Stimulated activated CD4-positive, alpha-beta T cell treated with anti-CD3 and anti-CD28 coated beads, Interleukin-2, amount 100 ng/mL, for 24 hours (primary cell): Measurements from ENCODE around the gene CDC42SE2.
"Not testable (repeated sequence)": the region's sequence is repeated elsewhere in the genome, so short reads cannot be mapped to it uniquely, and the experiment has no call there.

ENCODE experiments used
- DNase-seq, 2 donors: peaks; one replicate each; pipeline ENCODE4 v3.0.0-alpha.2; 2020

Gene CDC42SE2

DNA sequence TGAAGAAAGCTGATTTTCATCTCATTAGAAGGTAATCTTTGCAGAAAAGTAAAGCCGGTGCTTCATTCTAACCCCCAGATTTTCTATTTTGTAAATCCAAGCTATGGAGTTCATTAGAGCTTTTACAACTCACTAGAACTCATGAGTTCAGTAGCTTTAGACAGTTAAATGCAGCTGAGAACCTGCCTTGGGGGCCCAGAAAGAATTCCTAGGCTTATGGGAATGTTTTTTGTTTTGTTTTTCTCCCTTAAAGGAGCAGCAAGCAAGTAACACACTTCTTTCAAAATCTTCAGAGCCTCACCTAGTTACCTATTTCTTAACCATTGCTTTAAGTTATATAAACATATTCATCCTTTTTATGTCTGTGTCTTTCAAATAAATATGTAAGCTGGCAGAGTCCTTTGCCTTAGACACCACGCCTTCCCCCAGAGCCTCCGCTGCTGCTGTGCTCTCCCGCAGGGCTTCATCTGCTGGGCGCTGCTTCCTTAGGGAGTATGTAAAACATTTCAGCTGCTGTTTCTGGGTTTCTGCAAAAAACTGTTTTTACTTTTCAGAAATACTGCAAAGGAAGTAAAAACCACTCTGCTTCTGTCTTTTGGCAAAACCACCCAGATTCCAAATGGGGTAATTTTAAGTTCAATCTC is 132.9 kb downstream of the CDC42SE2 start:
- no peak for DNase-seq

GRCh38 chr5:131399007-131399406 is 135.2 kb downstream of the CDC42SE2 start:
- DNase-seq: not testable (repeated sequence)

DNA sequence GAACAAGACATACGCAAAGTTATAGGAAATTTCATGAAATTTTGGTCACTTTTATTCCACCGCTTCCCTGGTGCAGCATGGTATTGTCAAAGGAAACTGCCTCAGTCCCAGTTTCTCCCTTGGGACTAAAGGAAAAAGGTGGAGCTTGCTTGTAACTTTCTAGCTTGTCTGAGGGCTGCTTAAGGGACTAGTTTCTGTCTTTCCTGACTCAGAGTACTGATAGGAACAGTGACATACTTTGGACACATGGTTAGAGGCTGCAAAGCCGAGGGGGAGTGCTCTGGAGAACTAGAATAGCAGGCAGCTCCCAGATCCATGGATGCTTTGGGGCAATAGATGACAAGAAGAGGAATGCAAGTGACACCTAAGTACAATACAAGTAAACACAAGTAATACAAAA is 136.7 kb downstream of the CDC42SE2 start:
- DNase-seq: no peak

DNA sequence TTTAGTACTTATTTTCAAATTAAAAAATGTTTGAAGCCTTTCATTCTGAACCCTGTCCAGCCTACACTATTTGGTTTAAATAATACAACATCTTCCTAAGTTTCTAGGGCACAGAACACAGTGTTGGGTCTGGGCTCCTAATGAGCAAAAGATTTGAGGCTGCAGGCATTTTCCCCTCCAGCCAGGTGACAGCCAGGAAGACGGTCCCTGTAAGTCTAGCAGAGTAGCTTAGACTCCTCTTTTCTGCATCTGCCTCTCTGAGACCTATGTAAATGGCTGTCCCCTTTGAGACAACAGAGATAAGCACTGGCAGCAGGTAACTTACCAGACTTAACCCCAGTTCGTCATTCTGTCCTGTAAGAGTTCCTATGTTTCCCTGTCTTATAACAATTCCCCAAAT is 141.8 kb downstream of the CDC42SE2 start:
- DNase-seq: no peak

- no peak for DNase-seq
Observed at GRCh38 chr5:131406076-131406475, 142.2 kb downstream of the CDC42SE2 start.

DNA sequence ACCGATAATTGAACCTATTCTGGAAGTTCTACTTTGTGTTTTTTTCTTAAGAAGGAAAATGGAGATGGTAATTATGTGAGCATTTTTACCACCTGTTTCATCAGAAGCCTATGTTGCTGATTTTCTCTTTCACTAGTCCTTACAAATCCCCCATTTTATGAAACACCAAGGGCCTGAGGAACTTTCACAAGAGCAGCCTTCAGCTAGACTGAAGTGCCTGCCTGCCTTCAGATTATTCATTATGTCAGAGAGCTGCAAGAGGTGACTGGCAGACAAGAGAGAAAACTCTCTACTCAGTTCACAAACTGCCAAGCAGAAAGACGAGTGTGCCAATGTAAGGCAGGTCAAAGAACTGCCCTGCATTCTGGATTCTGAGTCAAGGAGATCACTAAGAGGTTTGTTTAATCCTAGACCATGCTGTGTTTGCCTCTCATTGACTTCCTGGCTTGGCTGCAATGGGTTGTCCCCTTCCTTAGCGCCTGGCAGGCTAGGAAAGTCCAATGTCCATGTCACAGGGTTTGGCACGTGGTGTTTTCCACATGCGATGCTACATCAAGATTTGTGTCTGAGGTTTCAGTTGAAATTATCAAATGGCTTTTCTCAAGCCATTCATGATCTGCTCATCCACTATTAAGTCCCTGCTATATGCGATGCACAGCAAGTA is 143.3 kb downstream of the CDC42SE2 start:
- no peak for DNase-seq

DNA sequence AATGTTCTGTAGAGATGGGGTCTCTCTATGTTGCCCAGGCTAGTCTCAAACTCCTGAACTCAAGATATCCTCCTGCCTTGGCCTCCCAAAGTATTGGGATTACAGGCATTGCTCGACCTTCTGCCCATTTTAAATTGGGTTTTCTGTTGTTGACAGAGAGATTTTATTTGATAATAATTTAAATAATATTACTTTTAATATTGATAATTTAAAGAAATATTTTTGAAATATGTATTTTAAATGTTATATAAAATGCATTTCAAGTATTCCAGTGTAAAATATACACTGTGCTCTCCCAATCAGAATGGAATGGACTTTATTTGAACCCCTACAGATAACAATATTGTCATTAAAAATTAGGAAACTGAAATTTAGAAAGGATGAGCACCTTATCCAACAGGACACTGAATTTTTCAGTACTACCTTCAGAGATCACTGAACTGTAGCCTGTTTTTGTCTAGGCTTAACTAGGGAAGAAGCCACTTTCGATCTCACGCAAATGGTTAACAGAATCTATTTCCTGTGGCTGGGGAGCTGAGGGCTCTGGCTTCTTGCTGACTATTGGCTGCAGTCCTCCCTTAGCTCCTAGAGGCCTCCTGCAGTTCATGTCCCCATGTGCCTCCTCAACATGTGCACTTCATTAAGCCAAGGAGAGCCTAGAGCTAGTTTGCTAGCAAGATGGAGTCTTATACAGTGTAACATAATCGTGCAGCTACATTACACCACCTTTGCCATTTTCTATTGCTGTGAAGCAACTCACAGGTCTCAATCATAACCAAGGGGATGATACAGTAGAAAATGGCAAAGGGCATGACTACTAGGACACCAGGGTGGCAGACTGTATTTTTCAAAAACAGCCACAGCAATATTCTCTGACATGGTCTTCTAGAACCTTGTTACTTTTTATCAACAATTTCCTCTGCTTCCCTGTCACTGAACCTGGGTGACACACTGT is 150.0 kb downstream of the CDC42SE2 start:
- DNase-seq: peak in 1 of 2 donors; percentile 22

DNA sequence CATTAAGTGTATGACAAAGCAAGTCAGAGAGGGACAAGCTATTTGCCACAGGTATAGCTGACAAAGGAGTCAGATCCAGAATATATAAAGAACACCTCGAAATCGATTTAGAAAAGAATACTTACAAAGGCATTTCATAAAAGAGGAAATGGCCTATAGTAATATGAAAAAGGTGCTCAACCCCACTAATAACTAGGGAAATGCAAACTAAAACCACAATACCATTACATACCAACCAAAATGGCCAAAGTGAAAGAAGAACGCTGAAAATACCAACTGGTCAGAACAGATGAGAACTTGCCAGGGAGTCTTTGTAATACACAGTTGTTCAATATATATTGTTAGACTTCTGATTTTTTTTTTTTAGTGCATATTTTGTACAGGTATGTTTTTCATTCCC is 152.9 kb downstream of the CDC42SE2 start:
- DNase-seq: no peak

- DNase-seq: peak; percentile 90 to 91
Observed at GRCh38 chr5:131417240-131417869, 153.5 kb downstream of the CDC42SE2 start.

DNA sequence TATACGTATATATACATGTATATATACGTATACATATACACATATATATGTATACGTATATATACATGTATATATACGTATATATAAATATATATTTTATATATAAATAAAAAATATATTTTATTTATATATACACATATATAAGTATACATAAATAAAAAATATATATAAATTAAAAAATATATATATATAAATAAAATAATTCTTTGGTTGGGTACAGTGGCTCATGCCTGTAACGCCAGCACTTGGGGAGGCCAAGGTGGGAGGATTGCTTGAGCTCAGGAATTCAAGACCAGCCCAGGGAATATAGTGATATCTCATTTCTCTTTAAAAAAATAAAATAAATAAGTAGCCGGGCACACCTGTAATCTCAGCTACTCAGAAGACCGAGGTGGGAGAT is 155.0 kb downstream of the CDC42SE2 start:
- no peak for DNase-seq

- DNase-seq: no peak
Observed at GRCh38 chr5:131419877-131420276, 156.0 kb downstream of the CDC42SE2 start.

GRCh38 chr5:131423056-131423455 is 159.2 kb downstream of the CDC42SE2 start:
- no peak for DNase-seq

DNA sequence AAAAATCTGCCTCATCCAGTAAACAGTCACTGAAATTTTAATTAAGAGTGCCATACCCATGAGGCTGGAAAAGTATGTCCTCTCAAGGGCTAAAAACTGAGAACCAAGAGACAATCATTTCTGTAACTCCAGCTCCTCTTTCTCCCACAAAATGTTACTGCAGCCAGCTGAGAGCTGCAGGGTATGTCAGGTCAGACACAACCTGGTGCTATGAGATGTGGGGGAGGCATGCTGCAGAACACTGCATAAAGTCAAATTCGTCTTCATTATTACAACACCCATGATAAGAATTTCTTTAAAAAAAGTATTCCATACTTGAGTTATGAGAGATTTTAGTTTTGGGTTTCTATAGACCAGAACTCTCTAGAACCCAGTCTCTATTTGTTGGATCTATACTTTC is 162.2 kb downstream of the CDC42SE2 start:
- DNase-seq: no peak

- no peak for DNase-seq
Observed at GRCh38 chr5:131430794-131431193, 166.9 kb downstream of the CDC42SE2 start.

DNA sequence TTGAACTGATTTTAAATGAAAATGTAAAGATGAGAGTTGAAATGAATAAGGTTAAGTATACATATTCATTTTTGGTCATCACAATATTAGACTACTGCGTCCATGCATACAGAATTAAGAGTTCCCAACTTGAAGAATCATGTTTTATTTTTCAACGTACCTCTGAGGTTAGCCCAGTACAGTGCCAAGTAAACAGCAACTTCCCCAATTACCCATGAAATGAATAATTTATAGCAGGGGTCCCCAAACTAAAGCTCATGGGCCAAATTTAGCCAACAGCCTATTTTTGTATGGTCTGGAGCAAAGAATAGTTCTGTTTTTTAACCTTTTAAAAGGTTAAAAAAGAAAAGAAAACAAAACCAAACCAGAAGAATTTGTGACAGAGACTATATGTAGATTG is 167.9 kb downstream of the CDC42SE2 start:
- no peak for DNase-seq

DNA sequence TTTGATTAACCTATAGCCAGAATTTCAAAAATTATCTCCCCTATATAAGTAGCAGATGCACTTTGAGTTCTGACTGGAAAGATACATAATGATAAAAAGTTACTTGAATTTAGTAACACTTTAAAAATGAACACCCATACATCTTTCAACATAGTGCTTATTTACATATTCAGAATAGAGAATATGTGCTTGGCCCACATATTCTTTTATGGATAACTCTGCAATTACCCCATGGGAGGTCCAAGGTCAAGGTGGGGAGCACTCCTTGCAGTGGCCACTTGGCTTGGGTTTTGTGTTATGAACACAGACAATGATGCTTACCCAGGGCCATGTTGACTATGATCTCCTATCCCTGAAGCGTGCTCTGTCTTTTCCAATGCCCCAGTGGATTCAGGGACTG is 169.3 kb downstream of the CDC42SE2 start:
- no peak for DNase-seq

- no peak for DNase-seq
Observed at GRCh38 chr5:131436081-131436480, 172.2 kb downstream of the CDC42SE2 start.

GRCh38 chr5:131441184-131441583 is 177.3 kb downstream of the CDC42SE2 start:
- DNase-seq: no peak
